HL-60 (cell line): ENCODE results near the gene RBM7.

Experiments used
- DNase-seq, 2 experiments: peaks; one replicate each; pipeline ENCODE4 v3.0.0-alpha.2; 2010 to 2020; ENCODE audit warnings: low read depth in 1 of 2, low spot score in 1 of 2
- H3K27ac ChIP-seq: fragments of 250-450 bp; sonication (Bioruptor Pico); replicated peaks from 2 replicates; pipeline ENCODE4 v1.5.1; 2020; ENCODE audit warnings: mild to moderate bottlenecking, moderate library complexity
- H3K27me3 ChIP-seq: fragments of 250-450 bp; sonication (Bioruptor Pico); 2 replicates; pipeline ENCODE4 v1.5.1; 2021; ENCODE audit warnings: mild to moderate bottlenecking, moderate library complexity; ENCODE audit not compliant: insufficient read depth, poor library complexity, severe bottlenecking
- H3K4me3 ChIP-seq: replicated peaks from 2 replicates; pipeline ENCODE4 v1.5.1; 2011; ENCODE audit warnings: mild to moderate bottlenecking, control low read depth, low read length; ENCODE audit not compliant: insufficient read depth
- GABPA ChIP-seq: IDR thresholded peaks from 2 replicates; pipeline ENCODE4 v1.6.1; 2012; ENCODE audit warnings: low read depth
- POLR2AphosphoS5 ChIP-seq: IDR thresholded peaks from 2 replicates; pipeline ENCODE4 v1.6.1; 2012; ENCODE audit warnings: low read depth
- SPI1 ChIP-seq: IDR thresholded peaks from 2 replicates; pipeline ENCODE4 v1.6.1; 2012; ENCODE audit warnings: low read depth, mild to moderate bottlenecking, borderline replicate concordance
- TF ChIP-seq, protein P1 (sequence below): IDR thresholded peaks from one replicate; pipeline ENCODE4 v1.5.1; 2011; ENCODE audit warnings: low read length, control low read depth, inconsistent platforms; ENCODE audit not compliant: insufficient read depth
- TF ChIP-seq, protein P2 (sequence below): IDR thresholded peaks from 2 replicates; pipeline ENCODE4 v1.6.1; 2012; ENCODE audit warnings: low read depth; ENCODE audit not compliant: insufficient replicate concordance

The RBM7 gene

DNA sequence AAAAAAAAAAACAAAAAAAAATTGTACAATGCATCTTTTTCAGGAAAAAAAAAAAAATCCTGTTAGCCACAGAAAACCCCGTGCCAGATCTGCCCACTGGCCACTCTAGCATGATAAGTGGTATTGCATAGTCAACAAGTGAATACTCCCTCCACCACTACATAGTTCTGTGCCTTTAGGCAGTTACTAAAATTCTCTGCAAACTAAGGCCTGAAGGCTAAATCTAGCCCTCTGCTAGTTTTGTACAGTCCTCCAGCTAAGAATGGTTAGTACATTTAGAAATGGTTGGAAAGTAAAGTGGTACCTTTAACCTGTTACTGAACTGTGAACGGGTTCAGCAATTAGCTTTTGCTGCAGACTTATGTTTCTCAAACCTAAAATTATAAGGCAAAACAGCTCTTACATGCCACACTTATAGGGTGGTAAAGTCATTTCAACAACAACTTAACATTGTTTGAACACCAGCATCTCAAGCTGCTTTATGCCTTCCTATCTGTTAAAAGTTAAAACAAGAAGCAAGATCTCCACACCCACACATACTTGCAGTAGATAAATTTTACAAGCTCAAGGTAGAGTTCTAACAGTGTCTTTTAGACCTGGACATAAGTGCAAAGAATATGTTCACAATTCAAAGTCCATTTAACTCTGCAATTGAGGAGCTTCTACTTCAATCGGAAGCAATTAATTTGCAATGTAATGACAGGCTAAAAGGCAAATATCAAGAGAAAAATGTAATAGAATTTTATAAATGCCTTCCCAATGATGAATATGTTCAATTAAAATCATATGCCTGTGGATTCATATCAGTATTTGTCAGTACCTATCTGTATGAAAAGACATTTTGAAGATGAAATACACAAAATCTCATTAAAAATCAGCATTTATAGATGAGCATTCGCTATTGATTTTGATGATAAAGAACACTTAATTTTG lies 7.5 kb upstream of the RBM7 start:
- Histone ChIP-seq H3K27me3 (no peaks in the 10 kb centered on the region), H3K27ac (no peak overlapping the region), H3K4me3 (no peak overlapping the region)
- no peak for DNase-seq
- no peak for TF ChIP-seq GABPA

DNA sequence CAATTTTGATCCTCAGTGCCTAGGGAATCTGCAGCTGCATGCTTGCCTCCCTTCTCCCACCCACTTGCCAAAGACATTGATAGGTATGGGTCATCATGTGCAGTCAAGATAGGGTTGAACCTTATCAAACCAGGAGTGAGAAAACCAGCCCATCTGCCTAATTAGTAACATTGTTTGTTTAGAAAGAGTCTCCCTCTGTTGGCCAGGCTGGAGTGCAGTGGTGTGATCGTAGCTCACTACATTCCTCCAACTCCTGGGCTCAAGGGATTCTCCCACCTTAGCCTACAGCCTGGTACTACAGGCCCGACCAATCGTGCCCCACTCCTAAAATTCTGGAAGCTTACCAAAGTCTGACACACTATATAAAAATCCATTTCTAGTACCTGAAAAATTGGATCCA lies 4.7 kb upstream of the RBM7 start:
- TF ChIP-seq, protein P1, sequence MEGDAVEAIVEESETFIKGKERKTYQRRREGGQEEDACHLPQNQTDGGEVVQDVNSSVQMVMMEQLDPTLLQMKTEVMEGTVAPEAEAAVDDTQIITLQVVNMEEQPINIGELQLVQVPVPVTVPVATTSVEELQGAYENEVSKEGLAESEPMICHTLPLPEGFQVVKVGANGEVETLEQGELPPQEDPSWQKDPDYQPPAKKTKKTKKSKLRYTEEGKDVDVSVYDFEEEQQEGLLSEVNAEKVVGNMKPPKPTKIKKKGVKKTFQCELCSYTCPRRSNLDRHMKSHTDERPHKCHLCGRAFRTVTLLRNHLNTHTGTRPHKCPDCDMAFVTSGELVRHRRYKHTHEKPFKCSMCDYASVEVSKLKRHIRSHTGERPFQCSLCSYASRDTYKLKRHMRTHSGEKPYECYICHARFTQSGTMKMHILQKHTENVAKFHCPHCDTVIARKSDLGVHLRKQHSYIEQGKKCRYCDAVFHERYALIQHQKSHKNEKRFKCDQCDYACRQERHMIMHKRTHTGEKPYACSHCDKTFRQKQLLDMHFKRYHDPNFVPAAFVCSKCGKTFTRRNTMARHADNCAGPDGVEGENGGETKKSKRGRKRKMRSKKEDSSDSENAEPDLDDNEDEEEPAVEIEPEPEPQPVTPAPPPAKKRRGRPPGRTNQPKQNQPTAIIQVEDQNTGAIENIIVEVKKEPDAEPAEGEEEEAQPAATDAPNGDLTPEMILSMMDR, result no peak
- TF ChIP-seq GABPA, result no peak
- TF ChIP-seq SPI1, result no peak
- no peak for TF ChIP-seq POLR2AphosphoS5
- TF ChIP-seq, protein P2, sequence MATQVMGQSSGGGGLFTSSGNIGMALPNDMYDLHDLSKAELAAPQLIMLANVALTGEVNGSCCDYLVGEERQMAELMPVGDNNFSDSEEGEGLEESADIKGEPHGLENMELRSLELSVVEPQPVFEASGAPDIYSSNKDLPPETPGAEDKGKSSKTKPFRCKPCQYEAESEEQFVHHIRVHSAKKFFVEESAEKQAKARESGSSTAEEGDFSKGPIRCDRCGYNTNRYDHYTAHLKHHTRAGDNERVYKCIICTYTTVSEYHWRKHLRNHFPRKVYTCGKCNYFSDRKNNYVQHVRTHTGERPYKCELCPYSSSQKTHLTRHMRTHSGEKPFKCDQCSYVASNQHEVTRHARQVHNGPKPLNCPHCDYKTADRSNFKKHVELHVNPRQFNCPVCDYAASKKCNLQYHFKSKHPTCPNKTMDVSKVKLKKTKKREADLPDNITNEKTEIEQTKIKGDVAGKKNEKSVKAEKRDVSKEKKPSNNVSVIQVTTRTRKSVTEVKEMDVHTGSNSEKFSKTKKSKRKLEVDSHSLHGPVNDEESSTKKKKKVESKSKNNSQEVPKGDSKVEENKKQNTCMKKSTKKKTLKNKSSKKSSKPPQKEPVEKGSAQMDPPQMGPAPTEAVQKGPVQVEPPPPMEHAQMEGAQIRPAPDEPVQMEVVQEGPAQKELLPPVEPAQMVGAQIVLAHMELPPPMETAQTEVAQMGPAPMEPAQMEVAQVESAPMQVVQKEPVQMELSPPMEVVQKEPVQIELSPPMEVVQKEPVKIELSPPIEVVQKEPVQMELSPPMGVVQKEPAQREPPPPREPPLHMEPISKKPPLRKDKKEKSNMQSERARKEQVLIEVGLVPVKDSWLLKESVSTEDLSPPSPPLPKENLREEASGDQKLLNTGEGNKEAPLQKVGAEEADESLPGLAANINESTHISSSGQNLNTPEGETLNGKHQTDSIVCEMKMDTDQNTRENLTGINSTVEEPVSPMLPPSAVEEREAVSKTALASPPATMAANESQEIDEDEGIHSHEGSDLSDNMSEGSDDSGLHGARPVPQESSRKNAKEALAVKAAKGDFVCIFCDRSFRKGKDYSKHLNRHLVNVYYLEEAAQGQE, result no peak
- Histone ChIP-seq H3K4me3 (no peak overlapping the region), H3K27ac (no peak overlapping the region), H3K27me3 (no peaks in the 10 kb centered on the region)
- no peak for DNase-seq

DNA sequence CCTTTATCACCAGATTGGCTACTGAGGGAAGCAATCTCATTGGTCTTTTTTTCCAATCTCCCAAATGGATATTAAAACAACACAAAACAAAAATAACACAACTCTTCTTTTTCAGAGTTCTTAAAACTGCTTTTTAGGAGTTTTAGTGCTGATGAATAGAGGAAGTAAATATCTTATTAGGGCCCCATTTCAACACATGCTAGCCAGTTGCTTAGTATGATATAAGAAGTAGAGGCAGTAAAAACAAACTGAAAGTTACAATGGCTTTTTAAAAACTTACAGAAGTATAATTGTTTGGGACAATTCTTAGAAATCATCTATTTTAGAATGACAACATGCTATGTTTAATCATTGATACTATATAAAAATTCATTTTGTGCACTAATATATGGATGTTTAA lies 3.5 kb upstream of the RBM7 start:
- TF ChIP-seq, protein P2, result no peak
- TF ChIP-seq SPI1 (no peak), GABPA (no peak)
- peak in 1 of 2 experiments; percentile 23 for DNase-seq
- Histone ChIP-seq H3K27me3 (no peaks in the 10 kb centered on the region), H3K4me3 (no peak overlapping the region), H3K27ac (no peak overlapping the region)

DNA sequence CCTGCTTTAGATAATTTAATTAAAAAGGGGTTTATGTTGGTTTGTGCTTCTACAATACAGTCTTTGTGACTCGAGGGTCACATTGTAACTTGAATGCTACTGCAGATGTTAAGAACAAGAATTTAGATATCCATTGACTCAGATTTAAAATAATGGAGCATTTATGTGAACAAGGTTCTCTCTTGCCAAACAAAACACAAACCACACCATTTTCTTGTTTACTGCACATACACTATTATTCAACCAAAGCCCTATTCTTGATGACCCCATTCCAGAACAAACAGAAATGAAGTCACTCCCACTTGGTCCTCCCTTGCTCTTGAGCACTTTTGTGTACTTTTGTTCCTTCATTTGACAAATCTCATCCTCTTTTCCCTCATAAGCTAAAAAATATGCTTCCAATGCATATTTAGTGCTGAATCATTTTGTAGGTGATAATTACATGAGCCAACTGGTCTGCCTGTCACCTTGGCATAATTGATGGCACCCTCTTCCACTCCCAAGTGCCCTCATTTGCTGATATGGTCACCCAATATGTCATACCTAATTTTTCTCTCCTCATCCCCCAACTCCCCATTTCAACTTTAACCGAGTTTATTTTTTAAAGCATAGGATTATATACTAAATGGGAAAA lies 3.0 kb upstream of the RBM7 start:
- no peak overlapping the region for H3K27ac ChIP-seq
- H3K4me3 ChIP-seq, result no peak overlapping the region
- H3K27me3 ChIP-seq, result no peaks in the 10 kb centered on the region
- TF ChIP-seq, protein P2, result no peak
- TF ChIP-seq, protein P1, result no peak
- TF ChIP-seq SPI1 (no peak), POLR2AphosphoS5 (no peak), GABPA (no peak)
- DNase-seq, result no peak
